Stimulated activated naive CD8-positive, alpha-beta T cell treated with anti-CD3 and anti-CD28 coated beads, Interleukin-15, amount 100 ng/mL, for 72 hours (primary cell): ENCODE data around the gene DAB1.

Source experiments
- ATAC-seq: fragments of 150-1000 bp; cut with Tn5 transposase; 2 replicates; pipeline ENCODE4 v1.10.0; 2021; ENCODE audit warnings: mild to moderate bottlenecking, moderate library complexity
- DNase-seq, 2 donors: peaks; one replicate each; pipeline ENCODE4 v3.0.0; 2021 to 2022
- H3K27ac Mint-ChIP-seq, 2 donors: one replicate each; pipeline ENCODE4 v1.8.0; 2022; ENCODE audit warnings: mild to moderate bottlenecking in 2 of 2, mixed read lengths in 2 of 2, moderate library complexity in 2 of 2
- H3K27me3 Mint-ChIP-seq: one replicate; pipeline ENCODE4 v1.8.0; 2022; ENCODE audit warnings: mixed read lengths
- H3K4me1 Mint-ChIP-seq: one replicate; pipeline ENCODE4 v1.8.0; 2022; ENCODE audit warnings: mild to moderate bottlenecking, mixed read lengths
- H3K4me3 Mint-ChIP-seq, 2 donors: one replicate each; pipeline ENCODE4 v1.8.0; 2022; ENCODE audit warnings: mild to moderate bottlenecking in 2 of 2, mixed read lengths in 2 of 2, moderate library complexity in 1 of 2
- H3K9me3 Mint-ChIP-seq, 2 donors: one replicate each; pipeline ENCODE4 v1.8.0; 2022; ENCODE audit warnings: mixed read lengths in 2 of 2

Gene DAB1

GRCh38 chr1:57086154-57086553 is 337.7 kb downstream of the DAB1 start:
- no peak for DNase-seq
- Mint-ChIP-seq H3K4me3 (no peak overlapping the region), H3K4me1 (no peaks in the 10 kb centered on the region), H3K9me3 (no peaks in the 10 kb centered on the region), H3K27me3 (no peaks in the 10 kb centered on the region), H3K27ac (no peak overlapping the region)
- no peak for ATAC-seq

GRCh38 chr1:57084701-57085100 is 339.2 kb downstream of the DAB1 start:
- Mint-ChIP-seq H3K27ac (no peak overlapping the region), H3K9me3 (peaks cover 0 to 2% of the 10 kb centered on the region in 2 donors), H3K27me3 (no peaks in the 10 kb centered on the region), H3K4me3 (no peak overlapping the region), H3K4me1 (no peaks in the 10 kb centered on the region)
- ATAC-seq (no peak), DNase-seq (no peak)

DNA sequence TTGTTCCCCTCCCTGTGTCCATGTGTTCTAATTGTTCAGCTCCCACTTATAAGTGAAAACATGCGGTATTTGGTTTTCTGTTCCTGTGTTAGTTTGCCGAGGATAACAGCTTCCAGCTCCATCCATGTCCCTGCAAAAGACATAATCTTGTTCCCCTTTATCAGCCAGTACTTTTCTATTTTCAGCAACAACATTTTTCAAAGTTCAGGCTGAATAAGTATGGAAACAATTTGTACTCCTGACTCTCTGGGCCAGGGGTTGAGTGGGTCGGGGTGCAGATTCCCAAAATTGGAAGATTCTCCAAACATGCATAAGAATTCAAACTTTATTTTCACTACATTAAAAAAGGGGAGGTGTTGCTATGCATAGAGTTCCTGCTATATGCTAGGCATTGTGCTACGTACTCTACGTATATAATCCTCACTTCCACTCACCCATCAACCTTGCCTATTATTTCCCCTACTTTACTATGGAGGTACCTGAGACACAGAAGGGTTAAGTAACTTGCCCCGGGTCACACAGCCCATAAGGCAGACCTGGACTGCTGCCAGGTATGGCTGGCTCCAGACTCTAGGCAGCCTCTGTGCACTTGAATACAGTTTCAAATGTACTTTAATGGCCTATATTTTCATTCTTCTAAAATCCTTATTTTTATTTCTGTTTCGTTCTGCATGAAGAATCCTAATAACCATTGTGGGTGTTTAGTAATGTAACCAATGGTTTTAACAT is 341.0 kb downstream of the DAB1 start:
- Mint-ChIP-seq H3K27ac (no peak overlapping the region), H3K4me3 (no peak overlapping the region), H3K9me3 (peaks cover 0 to 7% of the 10 kb centered on the region in 2 donors), H3K4me1 (no peaks in the 10 kb centered on the region), H3K27me3 (peaks cover 7% of the 10 kb centered on the region)
- DNase-seq (no peak), ATAC-seq (no peak)

GRCh38 chr1:57079454-57080157 is 344.3 kb downstream of the DAB1 start:
- ATAC-seq, result no peak
- H3K4me3 Mint-ChIP-seq, result no peak overlapping the region

GRCh38 chr1:57072401-57073110 is 351.3 kb downstream of the DAB1 start:
- no peaks in the 10 kb centered on the region for H3K4me1 Mint-ChIP-seq
- peaks cover 10% of the 10 kb centered on the region for H3K27me3 Mint-ChIP-seq
- no peak overlapping the region for H3K27ac Mint-ChIP-seq
- DNase-seq (no peak), ATAC-seq (no peak)
- peaks cover 0 to 6% of the 10 kb centered on the region in 2 donors for H3K9me3 Mint-ChIP-seq
- H3K4me3 Mint-ChIP-seq, result no peak overlapping the region

More at GRCh38 chr1:57079454-57080157, 344.3 kb downstream of the DAB1 start:
- DNase-seq, result no peak
- no peaks in the 10 kb centered on the region for H3K4me1 Mint-ChIP-seq
- H3K27me3 Mint-ChIP-seq, result peaks cover 17% of the 10 kb centered on the region
- peaks cover 0 to 14% of the 10 kb centered on the region in 2 donors for H3K9me3 Mint-ChIP-seq
- peak overlapping the region in 1 of 2 donors; percentile 38 for H3K27ac Mint-ChIP-seq

GRCh38 chr1:57067863-57068262 is 356.0 kb downstream of the DAB1 start:
- DNase-seq (no peak), ATAC-seq (no peak)
- no peak overlapping the region for H3K4me3 Mint-ChIP-seq
- no peaks in the 10 kb centered on the region for H3K9me3 Mint-ChIP-seq
- H3K27ac Mint-ChIP-seq, result no peak overlapping the region
- no peaks in the 10 kb centered on the region for H3K27me3 Mint-ChIP-seq
- no peaks in the 10 kb centered on the region for H3K4me1 Mint-ChIP-seq

DNA sequence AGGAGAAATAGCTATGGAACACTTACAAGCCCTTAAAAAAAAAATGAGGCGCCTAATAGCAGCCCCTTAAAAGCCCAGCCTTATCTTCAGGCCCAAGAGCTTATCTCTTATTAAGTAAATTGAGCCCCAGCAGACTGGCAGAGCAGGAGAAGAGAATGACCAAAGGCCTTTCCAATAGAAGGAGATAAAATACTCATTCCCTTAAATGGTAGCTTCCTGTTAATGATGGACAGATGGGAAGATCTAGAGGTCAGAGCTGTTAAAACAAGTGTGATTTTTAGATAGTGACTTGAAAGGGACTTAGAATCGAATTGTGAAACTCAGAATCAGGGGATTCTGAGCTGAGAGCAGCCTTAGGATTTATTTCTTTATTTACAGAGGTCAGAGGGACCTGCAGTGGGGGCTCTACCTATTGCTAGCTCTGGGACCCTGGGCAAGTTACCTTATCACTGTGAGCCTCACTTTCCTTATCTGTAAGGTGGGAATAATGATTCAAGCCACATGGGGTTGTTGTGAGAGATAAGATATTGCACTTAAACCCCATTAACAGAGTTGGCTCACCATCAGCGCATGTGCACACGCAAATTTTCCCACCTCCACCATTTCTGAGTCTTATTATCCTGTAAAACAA is 356.8 kb downstream of the DAB1 start:
- ATAC-seq (no peak), DNase-seq (no peak)
- H3K4me3 Mint-ChIP-seq, result no peak overlapping the region
- no peaks in the 10 kb centered on the region for H3K4me1 Mint-ChIP-seq
- no peaks in the 10 kb centered on the region for H3K27me3 Mint-ChIP-seq
- H3K9me3 Mint-ChIP-seq, result no peaks in the 10 kb centered on the region
- no peak overlapping the region for H3K27ac Mint-ChIP-seq

- Mint-ChIP-seq H3K9me3 (no peaks in the 10 kb centered on the region), H3K27me3 (no peaks in the 10 kb centered on the region), H3K27ac (no peak overlapping the region), H3K4me3 (no peak overlapping the region), H3K4me1 (no peaks in the 10 kb centered on the region)
- ATAC-seq (no peak), DNase-seq (no peak)
Observed at GRCh38 chr1:57065442-57065841, 358.4 kb downstream of the DAB1 start.

- DNase-seq, result no peak
- Mint-ChIP-seq H3K4me1 (no peaks in the 10 kb centered on the region), H3K27me3 (no peaks in the 10 kb centered on the region), H3K9me3 (no peaks in the 10 kb centered on the region), H3K27ac (no peak overlapping the region), H3K4me3 (no peak overlapping the region)
- ATAC-seq, result no peak
Observed at GRCh38 chr1:57064379-57065140, 359.3 kb downstream of the DAB1 start.

- H3K4me1 Mint-ChIP-seq, result no peaks in the 10 kb centered on the region
- DNase-seq, result no peak
Observed at GRCh38 chr1:57063406-57064125, 360.3 kb downstream of the DAB1 start.

GRCh38 chr1:57061369-57061768 is 362.5 kb downstream of the DAB1 start:
- Mint-ChIP-seq H3K9me3 (no peaks in the 10 kb centered on the region), H3K27ac (no peak overlapping the region), H3K4me1 (no peaks in the 10 kb centered on the region), H3K27me3 (no peaks in the 10 kb centered on the region), H3K4me3 (no peak overlapping the region)
- DNase-seq (no peak), ATAC-seq (no peak)

More at GRCh38 chr1:57063406-57064125, 360.3 kb downstream of the DAB1 start:
- ATAC-seq, result no peak
- Mint-ChIP-seq H3K4me3 (no peak overlapping the region), H3K9me3 (no peaks in the 10 kb centered on the region), H3K27ac (no peak overlapping the region), H3K27me3 (no peaks in the 10 kb centered on the region)

DNA sequence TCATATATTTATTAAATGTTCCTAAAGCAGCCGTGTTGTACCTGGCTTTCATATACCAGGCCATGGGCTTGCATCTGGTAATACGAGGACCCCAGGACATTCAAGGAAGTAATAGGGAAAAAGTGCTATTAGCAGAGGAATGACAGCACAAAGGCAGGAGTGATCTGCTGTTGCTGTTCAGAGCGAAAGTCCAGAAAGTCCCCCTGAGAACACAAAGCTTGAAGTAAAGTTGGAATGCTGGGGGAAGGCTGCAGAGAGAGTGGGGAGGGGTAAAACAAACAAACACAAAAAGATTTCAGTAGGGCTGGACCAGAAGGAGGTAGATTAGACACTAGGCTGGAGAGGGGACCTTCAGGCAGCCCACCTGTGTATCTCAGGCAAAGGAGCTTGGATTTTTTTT is 363.4 kb downstream of the DAB1 start:
- no peaks in the 10 kb centered on the region for H3K27me3 Mint-ChIP-seq
- ATAC-seq (no peak), DNase-seq (no peak)
- H3K27ac Mint-ChIP-seq, result no peak overlapping the region
- H3K9me3 Mint-ChIP-seq, result no peaks in the 10 kb centered on the region
- no peak overlapping the region for H3K4me3 Mint-ChIP-seq
- no peaks in the 10 kb centered on the region for H3K4me1 Mint-ChIP-seq

GRCh38 chr1:57058652-57059501 is 365.0 kb downstream of the DAB1 start:
- H3K4me3 Mint-ChIP-seq, result no peak overlapping the region
- H3K9me3 Mint-ChIP-seq, result no peaks in the 10 kb centered on the region
- no peak for DNase-seq
- no peak for ATAC-seq
- no peak overlapping the region for H3K27ac Mint-ChIP-seq
- H3K27me3 Mint-ChIP-seq, result peaks cover 6% of the 10 kb centered on the region
- no peaks in the 10 kb centered on the region for H3K4me1 Mint-ChIP-seq

DNA sequence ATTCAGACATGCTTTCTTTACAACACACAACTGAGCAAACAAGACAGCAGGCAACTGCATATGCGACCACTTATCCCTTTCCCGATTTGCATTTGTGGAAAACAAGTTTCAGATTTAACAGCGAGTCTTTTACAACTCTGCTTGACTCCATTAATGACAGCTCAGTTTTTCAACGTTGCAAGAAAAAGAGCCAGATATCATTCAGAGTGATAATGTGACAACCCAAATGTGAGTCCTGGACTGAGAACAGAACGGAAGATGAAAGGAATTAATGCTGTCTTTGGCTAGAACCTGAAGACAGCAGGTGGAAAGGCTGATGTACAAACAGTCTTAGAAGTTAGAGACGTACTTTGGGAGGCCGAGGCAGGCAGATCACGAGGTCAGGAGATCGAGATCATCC is 375.0 kb downstream of the DAB1 start:
- ATAC-seq, result no peak
- H3K9me3 Mint-ChIP-seq, result no peaks in the 10 kb centered on the region
- no peak overlapping the region for H3K27ac Mint-ChIP-seq
- no peaks in the 10 kb centered on the region for H3K4me1 Mint-ChIP-seq
- peaks cover 29% of the 10 kb centered on the region for H3K27me3 Mint-ChIP-seq
- no peak overlapping the region for H3K4me3 Mint-ChIP-seq
- DNase-seq, result no peak
